Muscle layer of duodenum (tissue), 2 donors: ENCODE measurements around the gene ENKD1.

Experiments used
- H3K27ac ChIP-seq: one replicate; pipeline ENCODE4 v1.7.0; 2013; ENCODE audit warnings: mild to moderate bottlenecking, low read length
- H3K27me3 ChIP-seq: one replicate; pipeline ENCODE4 v1.7.0; 2013; ENCODE audit warnings: low read depth, mild to moderate bottlenecking, control low read depth, low read length
- H3K36me3 ChIP-seq, 2 donors: one replicate each; pipeline ENCODE4 v1.7.0; 2013; ENCODE audit warnings: low read length in 2 of 2, control low read depth in 1 of 2, mild to moderate bottlenecking in 1 of 2; ENCODE audit not compliant: insufficient read depth in 2 of 2, control insufficient read depth in 1 of 2
- H3K4me1 ChIP-seq, 2 donors: one replicate each; pipeline ENCODE4 v1.7.0; 2013; ENCODE audit warnings: low read length in 2 of 2, mild to moderate bottlenecking in 2 of 2, control low read depth in 1 of 2, moderate library complexity in 1 of 2; ENCODE audit not compliant: insufficient read depth in 2 of 2, control insufficient read depth in 1 of 2
- H3K4me3 ChIP-seq, 2 donors: one replicate each; pipeline ENCODE4 v1.7.0; 2013; ENCODE audit warnings: low read length in 2 of 2, low read depth in 1 of 2, mild to moderate bottlenecking in 1 of 2
- H3K9me3 ChIP-seq, 2 donors: one replicate each; pipeline ENCODE4 v1.7.0; 2013; ENCODE audit warnings: low read length in 2 of 2, control low read depth in 1 of 2, mild to moderate bottlenecking in 1 of 2; ENCODE audit not compliant: control insufficient read depth in 1 of 2
- donor health status: healthy.

Gene ENKD1

DNA sequence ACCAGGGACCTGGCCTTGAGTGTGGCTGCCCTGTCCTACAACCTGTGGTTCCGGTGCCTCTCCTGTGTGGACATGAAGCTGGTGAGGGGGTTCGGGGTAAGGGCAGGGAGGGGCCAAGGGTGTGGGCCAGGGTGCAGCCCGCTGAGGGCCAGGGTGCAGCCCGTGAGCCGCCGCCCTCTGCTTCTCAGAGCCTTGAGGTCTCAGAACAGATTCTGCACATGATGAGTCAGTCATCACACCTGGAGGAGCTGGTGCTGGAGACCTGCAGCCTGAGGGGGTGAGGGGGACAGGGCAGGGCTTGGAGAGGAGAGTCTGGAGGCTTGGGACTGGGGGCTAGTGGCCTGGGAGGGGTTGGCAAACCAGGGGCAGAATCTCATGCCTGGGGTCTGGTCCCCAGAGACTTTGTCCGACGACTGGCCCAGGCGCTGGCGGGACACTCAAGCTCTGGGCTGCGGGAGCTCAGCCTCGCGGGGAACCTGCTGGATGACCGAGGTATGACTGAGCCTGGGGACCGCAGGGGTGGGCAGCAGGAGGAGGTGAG lies 19.4 kb downstream of the ENKD1 start:
- peaks cover 0 to 26% of the 10 kb centered on the region in 2 donors for H3K4me1 ChIP-seq
- H3K27ac ChIP-seq: no peak overlapping the region
- H3K9me3 ChIP-seq: peaks cover 0 to 3% of the 10 kb centered on the region in 2 donors
- H3K4me3 ChIP-seq: no peak overlapping the region
- peaks cover 22% of the 10 kb centered on the region for H3K27me3 ChIP-seq
- H3K36me3 ChIP-seq: no peaks in the 10 kb centered on the region

DNA sequence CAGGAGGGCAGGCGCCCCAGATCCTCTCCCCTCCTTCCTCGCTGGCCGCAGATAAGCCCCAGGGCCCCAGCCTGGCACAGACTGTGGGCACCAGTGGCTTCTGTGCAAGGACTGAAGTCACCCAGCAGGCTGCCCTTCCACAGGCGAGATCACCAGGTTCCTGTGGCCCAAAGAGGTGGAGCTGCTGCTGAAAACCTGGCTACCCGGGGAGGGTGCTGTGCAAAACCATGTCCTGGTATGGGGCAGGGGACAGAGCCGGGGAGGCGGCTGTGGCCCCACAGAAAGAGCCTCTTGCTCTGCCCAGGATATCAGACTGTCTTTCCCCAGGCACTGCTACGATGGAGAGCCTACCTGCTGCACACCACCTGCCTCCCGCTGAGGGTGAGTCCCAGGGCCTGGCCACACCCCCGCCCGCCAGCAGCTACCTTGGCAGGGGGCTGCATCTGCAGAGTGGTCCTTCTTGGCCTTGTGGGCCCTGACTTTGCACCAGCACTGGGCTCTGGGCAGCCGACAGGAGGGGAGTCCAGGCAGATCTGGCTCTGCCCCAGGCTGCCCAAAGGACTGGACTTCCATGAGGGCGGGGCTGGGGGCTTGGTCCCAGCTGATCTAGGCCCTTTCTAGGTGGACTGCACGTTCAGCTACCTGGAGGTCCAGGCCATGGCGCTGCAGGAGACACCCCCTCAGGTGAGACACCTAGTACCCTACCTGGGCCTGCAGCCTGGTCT lies 21.0 kb downstream of the ENKD1 start:
- Histone ChIP-seq H3K4me3 (peak overlapping the region in 1 of 2 donors; percentile 51), H3K27ac (no peak overlapping the region), H3K4me1 (peaks cover 0 to 32% of the 10 kb centered on the region in 2 donors), H3K27me3 (peaks cover 22% of the 10 kb centered on the region), H3K36me3 (no peaks in the 10 kb centered on the region), H3K9me3 (peaks cover 0 to 3% of the 10 kb centered on the region in 2 donors)

DNA sequence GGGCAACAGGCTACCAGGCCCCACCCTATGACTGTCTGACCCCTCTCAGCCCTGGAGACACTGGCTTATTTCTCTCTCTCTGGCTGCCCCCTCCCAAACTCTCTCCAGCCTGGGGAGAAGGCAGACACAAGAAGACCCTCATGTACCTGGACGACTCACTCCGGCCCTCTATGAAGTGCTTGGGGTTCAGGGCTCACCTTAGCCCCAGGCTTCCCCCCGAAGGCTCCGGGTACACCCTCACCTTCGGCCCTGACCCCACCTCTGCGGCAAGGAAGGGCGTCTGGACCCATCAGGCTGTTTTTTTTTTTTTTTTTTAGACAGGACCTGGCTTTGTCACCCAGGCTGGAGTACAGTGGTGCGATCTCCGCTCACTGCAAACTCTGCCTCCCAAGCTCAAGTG lies 22.5 kb downstream of the ENKD1 start:
- Histone ChIP-seq H3K9me3 (peaks cover 0 to 3% of the 10 kb centered on the region in 2 donors), H3K4me3 (no peak overlapping the region), H3K4me1 (peaks cover 0 to 32% of the 10 kb centered on the region in 2 donors), H3K27ac (no peak overlapping the region), H3K27me3 (peaks cover 20% of the 10 kb centered on the region), H3K36me3 (peaks cover under 1 to 2% of the 10 kb centered on the region in 2 donors)

DNA sequence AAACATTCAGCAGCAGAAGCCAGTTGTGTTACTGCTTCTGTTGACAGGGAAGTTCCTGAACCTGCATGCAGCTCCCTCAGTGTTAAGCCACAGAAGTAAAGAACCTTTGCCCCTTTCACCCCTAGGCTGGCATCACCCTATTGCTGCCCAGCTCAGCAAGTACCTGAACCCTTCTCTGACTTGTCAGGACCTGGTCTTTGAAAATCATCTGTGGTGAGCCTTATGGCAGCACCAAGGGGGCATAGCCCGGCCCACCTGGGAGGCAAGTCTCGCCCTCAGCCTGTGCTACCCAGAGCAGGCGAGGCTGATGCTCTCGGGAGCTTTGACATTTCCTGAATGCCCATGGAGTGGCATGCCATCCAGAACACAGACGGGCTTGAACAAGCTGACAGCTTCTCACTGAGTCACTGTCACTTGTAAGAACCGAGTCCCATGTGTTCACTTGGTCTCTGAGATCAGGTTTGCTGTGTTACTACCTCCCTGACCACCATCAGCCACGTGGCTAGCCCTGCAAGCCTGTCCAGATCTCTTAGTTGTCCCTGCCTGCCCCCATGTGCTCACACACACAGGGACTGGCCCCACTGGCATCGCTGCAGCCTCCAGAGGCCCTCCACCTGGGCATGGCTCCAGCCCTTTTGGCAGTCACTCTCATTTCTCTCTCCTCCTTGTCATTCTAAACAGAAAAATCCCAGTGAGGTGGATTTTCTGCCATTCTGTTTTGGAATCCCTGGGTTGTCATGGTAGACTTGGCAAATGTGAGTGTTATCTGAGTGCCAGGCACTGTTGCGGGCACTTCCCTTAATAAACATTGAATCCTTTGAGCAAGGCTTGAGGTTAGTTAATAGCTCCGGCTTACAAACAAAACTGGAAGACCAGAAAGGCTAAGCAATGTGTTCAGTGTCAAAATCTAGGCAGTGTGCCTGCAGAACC lies 24.5 kb downstream of the ENKD1 start:
- no peak overlapping the region for H3K27ac ChIP-seq
- H3K4me3 ChIP-seq: no peak overlapping the region
- peaks cover 20 to 21% of the 10 kb centered on the region in 2 donors for H3K36me3 ChIP-seq
- peaks cover 10% of the 10 kb centered on the region for H3K27me3 ChIP-seq
- H3K4me1 ChIP-seq: peaks cover 0 to 24% of the 10 kb centered on the region in 2 donors
- peaks cover 0 to 3% of the 10 kb centered on the region in 2 donors for H3K9me3 ChIP-seq

DNA sequence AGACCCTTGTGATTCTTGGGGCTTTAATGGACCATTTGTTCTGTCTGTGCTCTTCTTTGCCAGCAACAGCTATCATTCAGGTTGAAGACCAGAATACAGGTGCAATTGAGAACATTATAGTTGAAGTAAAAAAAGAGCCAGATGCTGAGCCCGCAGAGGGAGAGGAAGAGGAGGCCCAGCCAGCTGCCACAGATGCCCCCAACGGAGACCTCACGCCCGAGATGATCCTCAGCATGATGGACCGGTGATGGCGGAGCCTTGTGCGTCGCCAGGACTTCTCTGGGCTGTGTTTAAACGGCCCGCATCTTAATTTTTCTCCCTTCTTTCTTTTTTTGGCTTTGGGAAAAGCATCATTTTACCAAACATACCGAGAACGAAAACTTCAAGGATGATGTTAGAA lies 28.9 kb downstream of the ENKD1 start:
- Histone ChIP-seq H3K27me3 (no peaks in the 10 kb centered on the region), H3K4me3 (no peak overlapping the region), H3K36me3 (peaks cover 27 to 38% of the 10 kb centered on the region in 2 donors), H3K9me3 (peaks cover 0 to under 1% of the 10 kb centered on the region in 2 donors), H3K4me1 (peaks cover 0 to 15% of the 10 kb centered on the region in 2 donors), H3K27ac (no peak overlapping the region)

DNA sequence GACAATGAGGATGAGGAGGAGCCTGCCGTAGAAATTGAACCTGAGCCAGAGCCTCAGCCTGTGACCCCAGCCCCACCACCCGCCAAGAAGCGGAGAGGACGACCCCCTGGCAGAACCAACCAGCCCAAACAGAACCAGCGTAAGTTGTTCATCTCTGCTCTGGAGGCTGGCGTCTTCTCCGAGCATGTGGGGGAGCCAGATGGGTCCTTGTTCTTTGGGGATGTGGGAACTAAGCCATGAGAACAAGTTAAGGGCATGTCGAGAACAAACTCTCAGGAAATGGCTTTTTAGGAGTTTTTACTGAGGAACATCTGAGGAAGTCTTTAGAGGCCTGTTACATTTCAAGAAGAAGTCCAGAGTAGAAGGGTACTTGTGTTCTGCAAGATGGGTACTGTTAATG lies 29.8 kb downstream of the ENKD1 start:
- H3K4me1 ChIP-seq: peaks cover 0 to 6% of the 10 kb centered on the region in 2 donors
- H3K27ac ChIP-seq: no peak overlapping the region
- no peaks in the 10 kb centered on the region for H3K9me3 ChIP-seq
- H3K4me3 ChIP-seq: no peak overlapping the region
- no peaks in the 10 kb centered on the region for H3K27me3 ChIP-seq
- H3K36me3 ChIP-seq: peaks cover 31 to 45% of the 10 kb centered on the region in 2 donors

DNA sequence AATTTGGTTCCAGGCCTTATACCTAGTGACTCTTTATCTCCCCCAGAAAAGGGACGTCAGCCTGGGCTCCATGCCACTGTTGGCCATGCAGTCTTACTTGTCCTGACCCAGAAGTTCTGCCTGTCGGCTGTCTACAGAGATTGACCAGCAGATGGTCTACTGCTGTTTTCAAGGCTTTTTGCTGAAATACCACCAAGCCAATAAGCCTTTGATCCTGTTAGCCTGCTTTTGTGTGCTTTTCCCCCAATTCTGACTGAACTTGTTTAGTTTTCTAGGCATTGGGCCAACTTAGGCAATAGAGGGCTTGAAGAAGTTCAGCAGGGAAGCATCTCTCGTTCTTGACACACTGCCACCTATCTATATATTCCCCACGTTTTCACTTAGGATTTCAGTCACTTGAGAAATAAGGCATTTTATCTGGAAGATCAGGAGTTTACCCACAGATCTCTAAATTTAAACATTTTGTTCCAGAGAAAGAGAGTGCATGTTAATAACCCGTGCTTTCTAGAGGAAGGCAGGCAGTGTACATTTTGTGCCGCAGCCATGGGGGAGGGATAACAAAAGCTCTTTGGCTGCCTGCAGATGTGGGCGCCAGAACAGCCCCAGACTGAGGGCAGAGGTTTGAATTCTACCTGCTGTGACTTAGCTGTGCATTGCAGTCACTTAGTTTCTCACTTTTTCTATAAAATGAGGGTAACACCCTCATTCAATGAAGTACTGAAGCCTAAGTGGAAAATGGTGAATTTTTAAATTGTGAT lies 34.0 kb downstream of the ENKD1 start:
- no peak overlapping the region for H3K27ac ChIP-seq
- H3K36me3 ChIP-seq: peaks cover 40 to 44% of the 10 kb centered on the region in 2 donors
- H3K4me3 ChIP-seq: no peak overlapping the region
- no peaks in the 10 kb centered on the region for H3K4me1 ChIP-seq
- no peaks in the 10 kb centered on the region for H3K27me3 ChIP-seq
- no peaks in the 10 kb centered on the region for H3K9me3 ChIP-seq

DNA sequence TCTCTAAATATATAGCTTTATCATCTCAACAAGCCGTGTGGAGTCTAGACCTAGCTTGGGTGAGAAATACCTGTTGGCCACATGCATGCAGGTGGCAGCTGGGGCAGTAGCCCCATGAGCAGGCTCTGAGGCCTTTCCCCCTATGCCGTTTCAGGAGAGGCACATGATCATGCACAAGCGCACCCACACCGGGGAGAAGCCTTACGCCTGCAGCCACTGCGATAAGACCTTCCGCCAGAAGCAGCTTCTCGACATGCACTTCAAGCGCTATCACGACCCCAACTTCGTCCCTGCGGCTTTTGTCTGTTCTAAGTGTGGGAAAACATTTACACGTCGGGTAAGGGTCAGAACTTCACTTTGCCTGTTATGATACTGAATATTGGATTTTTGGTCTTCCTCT lies 38.3 kb downstream of the ENKD1 start:
- H3K4me1 ChIP-seq: no peaks in the 10 kb centered on the region
- H3K36me3 ChIP-seq: peaks cover 32 to 68% of the 10 kb centered on the region in 2 donors
- no peak overlapping the region for H3K4me3 ChIP-seq
- no peaks in the 10 kb centered on the region for H3K27me3 ChIP-seq
- no peaks in the 10 kb centered on the region for H3K9me3 ChIP-seq
- no peak overlapping the region for H3K27ac ChIP-seq

DNA sequence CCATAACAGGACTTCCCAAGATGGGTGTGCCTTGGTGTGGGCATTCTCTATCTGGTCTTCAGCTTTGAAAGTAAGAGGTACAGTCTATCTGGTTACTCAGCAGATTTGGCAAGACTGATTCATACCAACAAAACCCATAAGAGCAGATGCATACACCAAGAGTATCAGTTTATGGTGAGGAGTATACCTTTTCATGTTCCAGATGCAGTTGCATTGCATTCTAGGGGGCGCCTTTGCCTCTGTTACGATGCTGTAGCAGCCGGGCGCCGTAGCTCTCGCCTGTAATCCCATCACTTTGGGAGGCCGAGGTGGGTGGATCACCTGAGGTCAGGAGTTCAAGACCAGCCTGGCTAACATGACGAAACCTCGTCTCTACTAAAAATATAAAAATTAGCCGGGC lies 52.7 kb downstream of the ENKD1 start:
- no peaks in the 10 kb centered on the region for H3K27me3 ChIP-seq
- H3K4me3 ChIP-seq: no peak overlapping the region
- H3K27ac ChIP-seq: no peak overlapping the region
- H3K9me3 ChIP-seq: no peaks in the 10 kb centered on the region
- H3K4me1 ChIP-seq: no peaks in the 10 kb centered on the region
- peaks cover 37 to 49% of the 10 kb centered on the region in 2 donors for H3K36me3 ChIP-seq
